HepG2 (cell line): ENCODE results near the gene PAFAH1B2. TPM values are rescaled to one million over a fixed set of nuclear protein-coding genes. Genes with fewer than 3 reads are reported as not detected.
A peak's percentile ranks its signal among the peaks of the same experiment; 100 is the strongest.

Experiments used
- BORCS8-MEF2B ChIP-seq: sonication (generic); formaldehyde crosslinking; IDR thresholded peaks from 2 replicates; pipeline ENCODE4 v1.8.0; 2022; ENCODE audit warnings: mild to moderate bottlenecking, missing genetic modification reagents
- E2F5 ChIP-seq: sonication (generic); formaldehyde crosslinking; conservative IDR thresholded peaks from 2 replicates; pipeline ENCODE4 v1.4.0; 2020; ENCODE audit warnings: missing genetic modification reagents
- GABPB1 ChIP-seq: IDR thresholded peaks from 2 replicates; pipeline ENCODE4 v1.6.1; 2016; ENCODE audit warnings: mild to moderate bottlenecking, missing genetic modification reagents, moderate library complexity, missing compliant biosample characterization
- JUNB ChIP-seq: sonication (generic); formaldehyde crosslinking; IDR thresholded peaks from 2 replicates; pipeline ENCODE4 v1.8.0; 2022; ENCODE audit warnings: missing genetic modification reagents, mild to moderate bottlenecking, borderline replicate concordance
- SMAD3 ChIP-seq: sonication (generic); formaldehyde crosslinking; IDR thresholded peaks from 2 replicates; pipeline ENCODE4 v1.4.0; 2020; ENCODE audit warnings: missing genetic modification reagents
- TEF ChIP-seq: sonication (generic); formaldehyde crosslinking; IDR thresholded peaks from 2 replicates; pipeline ENCODE4 v1.5.0; 2020; ENCODE audit warnings: missing genetic modification reagents
- THAP8 ChIP-seq: sonication (generic); formaldehyde crosslinking; IDR thresholded peaks from 2 replicates; pipeline ENCODE4 v1.5.1; 2020; ENCODE audit warnings: missing genetic modification reagents, mild to moderate bottlenecking, borderline replicate concordance
- U2AF1 ChIP-seq: fragments of 200-400 bp; formaldehyde crosslinking; optimal IDR thresholded peaks from 2 replicates; pipeline ENCODE3; 2017; ENCODE audit warnings: mild to moderate bottlenecking, low read depth, low read length
- ZMYM4 ChIP-seq: sonication (generic); formaldehyde crosslinking; IDR thresholded peaks from 2 replicates; pipeline ENCODE4 v1.8.1; 2023; ENCODE audit warnings: mild to moderate bottlenecking, missing genetic modification reagents
- ZNF260 ChIP-seq: sonication (generic); formaldehyde crosslinking; IDR thresholded peaks from 2 replicates; pipeline ENCODE4 v1.4.0; 2020; ENCODE audit warnings: missing genetic modification reagents, low read depth, mild to moderate bottlenecking, borderline replicate concordance
- ZNF317 ChIP-seq: sonication (generic); formaldehyde crosslinking; IDR thresholded peaks from 2 replicates; pipeline ENCODE4 v1.5.0; 2020; ENCODE audit warnings: mild to moderate bottlenecking, missing genetic modification reagents
- ZNF407 ChIP-seq: sonication (generic); formaldehyde crosslinking; IDR thresholded peaks from one replicate; pipeline ENCODE4 v1.5.1; 2020; ENCODE audit warnings: mild to moderate bottlenecking, missing genetic modification reagents; ENCODE audit errors: not compliant biosample characterization
- polyA plus RNA-seq, 8 experiments: library from polyadenylated mRNA; depleted of rRNA in 3 of 8; stranded (reverse) in 7 of 8; unstranded in 1 of 8; fragments of >200 nt; fragmentation: Illumina TruSeq in 4 of 8; extraction: Trizol in 4 of 8; gene quantifications; 2 replicates each; pipeline versions ENCODE4 v1.2.1 to v1.2.3, GENCODE V29; 2011 to 2016; ENCODE audit warnings: low read depth in 4 of 8, missing spikeins in 1 of 8, mixed read lengths in 1 of 8; ENCODE audit not compliant: insufficient read depth in 1 of 8
- total RNA-seq, 5 experiments: library from RNA; depleted of rRNA; stranded (reverse); fragments of >200 nt; fragmentation: Illumina TruSeq; extraction: Trizol; gene quantifications; 2 replicates each; pipeline ENCODE4 v1.2.3, GENCODE V29; 2016; ENCODE audit warnings: low read depth in 1 of 5

The PAFAH1B2 gene
- total and polyA plus RNA-seq, 2 of the 13 experiments (the other 11 are each of a cell fraction or from before 2014, with no cell fraction given), result 28.8 to 104 TPM

GRCh38 chr11:117144477-117145392 lies 648 bp downstream of the PAFAH1B2 start (continued):
- no peak for TF ChIP-seq TEF (CRISPR knock-in tag)
- no peak for TF ChIP-seq ZNF317 (CRISPR knock-in tag)
- TF ChIP-seq ZNF260 (CRISPR knock-in tag), result no peak
- no peak for TF ChIP-seq U2AF1
- TF ChIP-seq ZMYM4 (CRISPR knock-in tag), result no peak
- peak; percentile 8; the same call in 1 of the 2 replicates for TF ChIP-seq GABPB1
- TF ChIP-seq E2F5, result no peak
- no peak for TF ChIP-seq JUNB (CRISPR knock-in tag)
- no peak for TF ChIP-seq ZNF407
- TF ChIP-seq BORCS8-MEF2B (CRISPR knock-in tag), result 0 out of 2 replicates have a peak, but pooled peaks have one; percentile 54
- TF ChIP-seq THAP8, result no peak
- TF ChIP-seq SMAD3 (CRISPR knock-in tag), result no peak
